ENCODE measurements around the gene CLSTN2. TPM values are rescaled to one million over a fixed set of nuclear protein-coding genes. Genes with fewer than 3 reads are reported as not detected.

Gene CLSTN2
- total RNA-seq, 1 donor from 2014 or later = 16.0 TPM

GRCh38 chr3:140274429-140274828 is 339.4 kb downstream of the CLSTN2 start:
- Histone ChIP-seq H3K27ac (no peak overlapping the region), H3K4me3 (no peak overlapping the region), H3K36me3 (no peaks in the 10 kb centered on the region), H3K27me3 (no peaks in the 10 kb centered on the region), H3K4me1 (no peaks in the 10 kb centered on the region), H3K9me3 (no peaks in the 10 kb centered on the region)
- intact Hi-C loops (cut with DNase I) = no loop called here
- no peak for DNase-seq (ENCODE audit: extremely low spot score in 2 of 2)
- TF ChIP-seq POLR2A (IDR thresholded peaks at IDR 0.05) (no peak), POLR2AphosphoS5 (IDR thresholded peaks at IDR 0.05; ENCODE audit: insufficient read depth in 1 of 2, low read depth in 1 of 2) (no peak), CTCF (IDR thresholded peaks at IDR 0.05) (no peak)

- DNase-seq (ENCODE audit: extremely low spot score in 2 of 2) = no peak
- H3K36me3 ChIP-seq = no peaks in the 10 kb centered on the region
- intact Hi-C loops (cut with DNase I) = no loop called here
Measured at GRCh38 chr3:140276703-140277102, 341.7 kb downstream of the CLSTN2 start.

GRCh38 chr3:140277886-140278285 is 342.9 kb downstream of the CLSTN2 start:
- H3K27ac ChIP-seq = no peak overlapping the region
- H3K27me3 ChIP-seq = no peaks in the 10 kb centered on the region
- no peak overlapping the region for H3K4me3 ChIP-seq
- intact Hi-C loops (cut with DNase I) = no loop called here
- H3K4me1 ChIP-seq = no peaks in the 10 kb centered on the region
- no peak for TF ChIP-seq POLR2AphosphoS5 (IDR thresholded peaks at IDR 0.05; ENCODE audit: insufficient read depth in 1 of 2, low read depth in 1 of 2)
- no peak for TF ChIP-seq CTCF (IDR thresholded peaks at IDR 0.05)
- no peaks in the 10 kb centered on the region for H3K9me3 ChIP-seq
- H3K36me3 ChIP-seq = no peaks in the 10 kb centered on the region
- no peak for DNase-seq (ENCODE audit: extremely low spot score in 2 of 2)

More at GRCh38 chr3:140276703-140277102, 341.7 kb downstream of the CLSTN2 start:
- Histone ChIP-seq H3K4me1 (no peaks in the 10 kb centered on the region), H3K27me3 (no peaks in the 10 kb centered on the region), H3K27ac (no peak overlapping the region), H3K4me3 (no peak overlapping the region), H3K9me3 (no peaks in the 10 kb centered on the region)
- TF ChIP-seq POLR2A (IDR thresholded peaks at IDR 0.05) = no peak

- TF ChIP-seq POLR2A (IDR thresholded peaks at IDR 0.05) = no peak
- no peak for TF ChIP-seq CTCF (IDR thresholded peaks at IDR 0.05)
- H3K36me3 ChIP-seq = no peaks in the 10 kb centered on the region
- no peaks in the 10 kb centered on the region for H3K4me1 ChIP-seq
- intact Hi-C loops (cut with DNase I) = no loop called here
- DNase-seq (ENCODE audit: extremely low spot score in 2 of 2) = no peak
- H3K4me3 ChIP-seq = no peak overlapping the region
- no peaks in the 10 kb centered on the region for H3K9me3 ChIP-seq
- no peaks in the 10 kb centered on the region for H3K27me3 ChIP-seq
- no peak overlapping the region for H3K27ac ChIP-seq
Measured at GRCh38 chr3:140284372-140284771, 349.4 kb downstream of the CLSTN2 start.

GRCh38 chr3:140285380-140285779 is 350.4 kb downstream of the CLSTN2 start:
- H3K4me1 ChIP-seq = no peaks in the 10 kb centered on the region
- no peaks in the 10 kb centered on the region for H3K36me3 ChIP-seq
- intact Hi-C loops (cut with DNase I) = no loop called here
- H3K27ac ChIP-seq = no peak overlapping the region
- DNase-seq (ENCODE audit: extremely low spot score in 2 of 2) = no peak
- no peaks in the 10 kb centered on the region for H3K9me3 ChIP-seq
- H3K4me3 ChIP-seq = no peak overlapping the region
- H3K27me3 ChIP-seq = no peaks in the 10 kb centered on the region
- no peak for TF ChIP-seq POLR2AphosphoS5 (IDR thresholded peaks at IDR 0.05; ENCODE audit: insufficient read depth in 1 of 2, low read depth in 1 of 2)
- no peak for TF ChIP-seq CTCF (IDR thresholded peaks at IDR 0.05)
- no peak for TF ChIP-seq POLR2A (IDR thresholded peaks at IDR 0.05)

GRCh38 chr3:140288595-140288994 is 353.6 kb downstream of the CLSTN2 start:
- H3K4me1 ChIP-seq = no peaks in the 10 kb centered on the region
- H3K27me3 ChIP-seq = no peaks in the 10 kb centered on the region
- H3K27ac ChIP-seq = no peak overlapping the region
- H3K4me3 ChIP-seq = no peak overlapping the region
- no peak for DNase-seq (ENCODE audit: extremely low spot score in 2 of 2)
- no peak for TF ChIP-seq POLR2A (IDR thresholded peaks at IDR 0.05)
- TF ChIP-seq POLR2AphosphoS5 (IDR thresholded peaks at IDR 0.05; ENCODE audit: insufficient read depth in 1 of 2, low read depth in 1 of 2) = no peak
- no peak for TF ChIP-seq CTCF (IDR thresholded peaks at IDR 0.05)
- H3K36me3 ChIP-seq = no peaks in the 10 kb centered on the region
- intact Hi-C loops (cut with DNase I) = no loop called here
- H3K9me3 ChIP-seq = no peaks in the 10 kb centered on the region

Measured in vagina (tissue), 2 donors.